HCT116 (cell line): ENCODE data around the gene SDF2L1. TPM values are rescaled to one million over a fixed set of nuclear protein-coding genes. Genes with fewer than 3 reads are reported as not detected.

ENCODE experiments used
- ATAC-seq: fragments of 200-7000 bp; cut with Tn5 transposase; 2 replicates; pipeline ENCODE4 v1.9.1; 2020; ENCODE audit warnings: mild to moderate bottlenecking, moderate library complexity
- BruUV-seq: library from RNA; stranded (reverse); fragments of 400-500 nt; replicated peaks from 2 replicates; lab custom pipeline; 2021; lab: Mats Ljungman, UMichigan
- CTCF ChIA-PET: fragments of 300-600 bp; sonication (Branson Sonifier 250); formaldehyde crosslinking; loops from one replicate; lab custom pipeline; 2021; ENCODE audit warnings: antibody characterized with exemption; lab: Charles Lee
- POLR2A ChIA-PET: fragments of 300-600, 350-600 bp; sonication (Branson Sonifier 250); formaldehyde crosslinking; loops from one replicate; lab custom pipeline; 2021; ENCODE audit warnings: antibody characterized with exemption; lab: Charles Lee
- RAD21 ChIA-PET, 2 experiments: fragments of 300-600 bp; sonication (Branson Sonifier 250); formaldehyde crosslinking; loops; one replicate each; lab custom pipeline; 2023; ENCODE audit warnings: low total read pairs in 2 of 2; ENCODE audit not compliant: uncharacterized antibody in 2 of 2, unreplicated experiment in 2 of 2, low non-redundant PET in 1 of 2; lab: Charles Lee
- DNase-seq: peaks from one replicate; pipeline ENCODE4 v3.0.0-alpha.2; 2010; ENCODE audit warnings: low read depth, low spot score
- H2AFZ ChIP-seq: fragments of 200-600 bp; shearing (Covaris generic), sonication (generic); 2 replicates; pipeline ENCODE4 v1.6.1; 2017; ENCODE audit warnings: low read depth, mixed run types, mixed read lengths, antibody characterized with exemption, low read length; ENCODE audit not compliant: poor library complexity, severe bottlenecking
- H3K27ac ChIP-seq: 2 replicates; pipeline ENCODE4 v1.5.1; 2012; ENCODE audit warnings: low read depth, low read length
- H3K27me3 ChIP-seq: fragments of 200-600 bp; sonication (generic); 2 replicates; pipeline ENCODE4 v1.6.1; 2016; ENCODE audit warnings: mixed run types, low read length, mixed read lengths; ENCODE audit not compliant: insufficient read depth
- H3K36me3 ChIP-seq, 2 experiments: fragments of 200-500 bp in 1 of 2; fragments of 200-600 bp in 1 of 2; sonication (Bioruptor generic) in 1 of 2; sonication (generic) in 1 of 2; 2 replicates each; pipeline versions ENCODE4 v1.5.1 to v1.6.1; 2014 to 2016; ENCODE audit warnings: low read length in 2 of 2, inconsistent platforms in 1 of 2, mixed read lengths in 1 of 2, mixed run types in 1 of 2; ENCODE audit not compliant: insufficient read depth in 2 of 2, control insufficient read depth in 1 of 2
- H3K4me1 ChIP-seq, 2 experiments: fragments of 200-600 bp in 1 of 2; sonication (generic) in 1 of 2; 2 replicates each; pipeline versions ENCODE4 v1.5.1 to v1.6.1; 2012 to 2017; ENCODE audit warnings: low read length in 2 of 2, inconsistent platforms in 1 of 2, mild to moderate bottlenecking in 1 of 2, mixed read lengths in 1 of 2, mixed run types in 1 of 2, moderate library complexity in 1 of 2; ENCODE audit not compliant: insufficient read depth in 2 of 2, control insufficient read depth in 1 of 2
- H3K4me2 ChIP-seq: fragments of 200-600 bp; sonication (generic); 2 replicates; pipeline ENCODE4 v1.6.1; 2017; ENCODE audit warnings: mixed run types, low read length, mixed read lengths
- H3K4me3 ChIP-seq, 2 experiments: fragments of 200-600 bp in 1 of 2; sonication (generic) in 1 of 2; replicated peaks in 1 of 2; 2 replicates each; pipeline ENCODE4 v1.5.1; 2011 to 2016; ENCODE audit warnings: low read length in 2 of 2, control low read depth in 1 of 2, low read depth in 1 of 2, mild to moderate bottlenecking in 1 of 2, mixed read lengths in 1 of 2, mixed run types in 1 of 2
- H3K79me2 ChIP-seq: fragments of 200-600 bp; sonication (generic); 2 replicates; pipeline ENCODE4 v1.6.1; 2017; ENCODE audit warnings: mild to moderate bottlenecking, mixed run types, low read length, moderate library complexity, mixed read lengths; ENCODE audit not compliant: insufficient read depth
- H3K9ac ChIP-seq: fragments of 200-600 bp; sonication (generic); 2 replicates; pipeline ENCODE4 v1.6.1; 2016; ENCODE audit warnings: low read length, mixed read lengths
- H3K9me2 ChIP-seq: fragments of 200-600 bp; sonication (generic), shearing (Covaris generic); 2 replicates; pipeline ENCODE4 v1.6.1; 2017; ENCODE audit warnings: mixed run types, mild to moderate bottlenecking, moderate library complexity; ENCODE audit not compliant: insufficient read depth
- H3K9me3 ChIP-seq, 2 experiments: fragments of 200-500 bp in 1 of 2; fragments of 200-600 bp in 1 of 2; sonication (Bioruptor generic) in 1 of 2; sonication (generic) in 1 of 2; 2 replicates each; pipeline ENCODE4 v1.6.1; 2014 to 2017; ENCODE audit warnings: low read length in 2 of 2, mixed read lengths in 2 of 2, inconsistent platforms in 1 of 2, low read depth in 1 of 2, mild to moderate bottlenecking in 1 of 2, mixed run types in 1 of 2, moderate library complexity in 1 of 2; ENCODE audit not compliant: control insufficient read depth in 1 of 2, insufficient read depth in 1 of 2
- H4K20me1 ChIP-seq: fragments of 200-600 bp; sonication (generic), shearing (Covaris generic); 2 replicates; pipeline ENCODE4 v1.6.1; 2017; ENCODE audit warnings: mixed run types, mild to moderate bottlenecking, moderate library complexity; ENCODE audit not compliant: insufficient read depth
- EZH2phosphoT487 ChIP-seq: fragments of 200-600 bp; IDR thresholded peaks from 2 replicates; pipeline ENCODE4 v1.6.1; 2018; ENCODE audit warnings: antibody characterized with exemption, borderline replicate concordance
- FOSL1 ChIP-seq: IDR thresholded peaks from 2 replicates; pipeline ENCODE4 v1.6.1; 2012; ENCODE audit warnings: low read depth
- ZNF274 ChIP-seq: fragments of 200-500 bp; sonication (Bioruptor generic); IDR thresholded peaks from 2 replicates; pipeline ENCODE4 v1.6.1; 2014; ENCODE audit warnings: mild to moderate bottlenecking, low read depth, low read length, inconsistent platforms
- intact Hi-C: fragments of 100-400 bp; cut with micrococcal nuclease; formaldehyde crosslinking; loops from 2 replicates; pipeline ENCODE4 v1.10.0; 2022
- total RNA-seq: library from RNA; stranded (reverse); gene quantifications from one replicate; pipeline ENCODE4 v1.2.1, GENCODE V29; 2021; ENCODE audit not compliant: unreplicated experiment

Gene SDF2L1
- total RNA-seq, 1 experiment from 2014 or later: 86.2 TPM

DNA sequence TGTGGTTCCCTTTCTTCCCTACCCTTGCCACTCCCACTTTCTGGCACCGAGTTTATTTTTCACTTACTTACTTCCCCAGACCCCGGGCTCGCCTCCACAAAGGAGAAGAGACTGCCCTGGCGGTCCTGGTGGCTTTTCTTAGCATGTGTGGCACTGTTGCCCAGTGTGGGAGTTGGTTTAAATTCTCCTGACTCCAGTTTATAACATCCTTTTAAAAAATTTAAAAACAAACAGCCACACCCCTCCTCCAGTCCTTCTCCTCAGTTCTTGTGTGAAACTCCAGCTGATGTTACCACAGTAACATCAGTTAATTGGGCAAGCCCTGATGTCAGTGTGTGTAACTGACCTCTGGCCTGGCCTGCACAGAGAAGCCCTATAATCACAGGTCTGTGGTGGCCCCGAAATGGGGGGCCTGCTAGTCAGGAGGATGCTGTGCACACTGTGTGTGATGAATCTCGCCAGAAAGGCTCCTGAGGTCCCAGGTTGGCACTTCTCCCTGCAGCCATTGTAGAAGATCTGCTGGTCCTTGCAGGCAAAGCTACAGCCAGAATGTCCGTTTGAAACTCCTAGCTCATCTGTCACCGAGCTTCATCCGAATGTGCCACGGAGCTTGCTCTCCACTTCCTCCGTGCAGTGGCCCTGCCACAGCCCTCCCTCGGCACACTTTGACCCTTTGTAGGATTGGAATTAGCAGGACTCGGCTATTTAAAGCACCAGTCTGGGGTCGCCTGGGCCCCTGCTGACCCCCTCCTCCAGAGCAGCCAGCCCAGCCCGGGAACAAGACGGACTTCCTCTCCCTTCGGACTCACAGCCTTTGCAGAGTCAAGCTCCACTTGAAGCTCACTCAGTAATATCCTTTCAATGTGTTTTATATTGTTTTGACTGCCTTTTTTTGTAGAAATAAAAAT is 19.8 kb upstream of the SDF2L1 start:
- ChIA-PET CTCF (interaction anchor here (1.1 to 3.2 kb wide), 2 partner anchors 20 to 24 kb away, joined by 3 to 16 read pairs; partner anchors contain the start of gene SDF2L1), RAD21 (no interaction called here), POLR2A (interaction anchor here (0.9 kb wide), 1 partner anchor 20 kb away, joined by 3 read pairs; the partner anchor contains the start of gene SDF2L1)
- peaks cover 0 to 9% of the 10 kb centered on the region in 2 experiments; a peak in 2 of 4 replicates for H3K4me1 ChIP-seq
- H3K4me2 ChIP-seq: no peak overlapping the region
- TSS peak; percentile 24 for BruUV-seq
- H2AFZ ChIP-seq: no peak overlapping the region
- H3K4me3 ChIP-seq: no peak overlapping the region
- no peak overlapping the region for H3K27ac ChIP-seq
- no peaks in the 10 kb centered on the region for H3K9me3 ChIP-seq
- intact Hi-C loops: no loop called here
- H3K79me2 ChIP-seq: peaks cover 74% of the 10 kb centered on the region
- no peaks in the 10 kb centered on the region for H4K20me1 ChIP-seq
- no peak for DNase-seq
- no peaks in the 10 kb centered on the region for H3K27me3 ChIP-seq
- H3K9ac ChIP-seq: no peak overlapping the region
- no peaks in the 10 kb centered on the region for H3K9me2 ChIP-seq
- H3K36me3 ChIP-seq: peaks cover 0 to 21% of the 10 kb centered on the region in 2 experiments; a peak in 1 of 4 replicates
- TF ChIP-seq EZH2phosphoT487 (no peak), ZNF274 (no peak)
- ATAC-seq: no peak

DNA sequence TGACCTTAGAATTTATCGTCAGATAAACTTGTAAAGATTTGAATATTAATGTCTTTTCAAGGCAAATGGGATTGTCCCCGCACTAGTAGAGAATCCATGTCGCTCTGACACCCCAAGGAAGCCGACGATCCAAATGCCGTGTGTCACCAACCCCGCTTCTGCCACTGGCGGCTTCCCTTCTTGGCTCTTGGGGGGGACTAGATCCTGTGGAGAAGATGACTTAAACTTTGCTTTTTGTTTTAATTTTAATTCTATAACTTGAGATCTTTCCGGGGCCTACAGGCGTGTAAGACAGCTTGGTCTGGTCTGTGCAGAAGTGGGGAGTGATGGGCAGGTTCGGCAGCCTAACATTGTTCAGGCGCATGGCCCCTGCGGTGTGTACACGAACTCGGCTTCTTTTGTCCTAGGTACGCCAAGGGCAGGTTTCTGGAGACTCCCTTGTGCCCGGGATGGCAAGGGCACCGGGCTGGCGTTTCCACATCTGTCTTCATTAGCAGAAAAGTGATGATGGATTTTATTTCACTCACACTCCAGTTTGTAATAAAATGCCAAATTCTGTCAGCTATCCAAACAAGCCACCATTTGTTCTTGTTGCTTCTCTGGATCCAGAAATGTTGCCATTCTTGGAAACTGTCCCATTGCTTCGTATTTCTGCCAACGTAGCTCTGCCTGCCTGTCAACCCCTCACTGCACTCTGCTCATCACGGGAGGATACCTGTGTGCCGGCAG is 19.0 kb upstream of the SDF2L1 start:
- Histone ChIP-seq H3K9me2 (no peaks in the 10 kb centered on the region), H3K4me3 (no peak overlapping the region), H3K27me3 (no peaks in the 10 kb centered on the region), H4K20me1 (no peaks in the 10 kb centered on the region), H3K4me2 (no peak overlapping the region), H2AFZ (no peak overlapping the region), H3K9me3 (no peaks in the 10 kb centered on the region), H3K36me3 (peaks cover 0 to 29% of the 10 kb centered on the region in 2 experiments; a peak in 1 of 4 replicates), H3K4me1 (peaks cover 2 to 15% of the 10 kb centered on the region in 2 experiments), H3K27ac (peak overlapping the region; percentile 7; the same call in 1 of the 2 replicates), H3K9ac (no peak overlapping the region)
- CTCF ChIA-PET: interaction anchor here (0.7 to 3.2 kb wide), 3 partner anchors 9 to 24 kb away, joined by 3 to 16 read pairs (median 3); partner anchors contain the start of genes CCDC116 and SDF2L1
- intact Hi-C loops: no loop called here
- RAD21 ChIA-PET: no interaction called here
- POLR2A ChIA-PET: interaction anchor here (0.9 kb wide), 1 partner anchor 19 kb away, joined by 3 read pairs; the partner anchor contains the start of gene SDF2L1
- ATAC-seq: no peak
- no TSS peak for BruUV-seq
- no peak for DNase-seq
- TF ChIP-seq FOSL1: no peak
- TF ChIP-seq, all 23 proteins: peak for 0
- H3K79me2 ChIP-seq: peaks cover 74% of the 10 kb centered on the region
